Central memory CD4-positive, alpha-beta T cell (primary cell): ENCODE measurements around the gene PCDHGA7.
"Not testable (repeated sequence)": the region's sequence is repeated elsewhere in the genome, so short reads cannot be mapped to it uniquely, and the experiment has no call there.

Experiments
- DNase-seq: peaks from one replicate; pipeline ENCODE4 v3.0.0; 2022
- total RNA-seq, 3 experiments: gene quantifications; one replicate each; lab custom pipeline; 2026; lab: John Stamatoyannopoulos, UW

PCDHGA7 gene
- total RNA-seq, result 0.14 to 0.19 (median 0.16) reads per million in 3 experiments

GRCh38 chr5:141382469-141383294 is at the start of gene PCDHGA7:
PCDHGA7 (plus strand) TSS chr5:141382742; CDS start chr5:141382900, 158 bp downstream.
- DNase-seq, result no peak

GRCh38 chr5:141338538-141339306 is 43.8 kb upstream of the PCDHGA7 start, which contains the start of gene PCDHGA2:
PCDHGA2 (plus strand) TSS chr5:141338760.
- no peak for DNase-seq

- DNase-seq, result not testable (repeated sequence)
These were observed 41.7 kb upstream of the PCDHGA7 start for GRCh38 chr5:141340781-141341354.

GRCh38 chr5:141342773-141343172 is 39.8 kb upstream of the PCDHGA7 start:
- DNase-seq, result no peak

GRCh38 chr5:141343242-141343952 is 39.1 kb upstream of the PCDHGA7 start, which contains the start of gene PCDHGA3:
PCDHGA3 (plus strand) TSS chr5:141343829; CDS start chr5:141344034, 205 bp downstream.
- no peak for DNase-seq

DNA sequence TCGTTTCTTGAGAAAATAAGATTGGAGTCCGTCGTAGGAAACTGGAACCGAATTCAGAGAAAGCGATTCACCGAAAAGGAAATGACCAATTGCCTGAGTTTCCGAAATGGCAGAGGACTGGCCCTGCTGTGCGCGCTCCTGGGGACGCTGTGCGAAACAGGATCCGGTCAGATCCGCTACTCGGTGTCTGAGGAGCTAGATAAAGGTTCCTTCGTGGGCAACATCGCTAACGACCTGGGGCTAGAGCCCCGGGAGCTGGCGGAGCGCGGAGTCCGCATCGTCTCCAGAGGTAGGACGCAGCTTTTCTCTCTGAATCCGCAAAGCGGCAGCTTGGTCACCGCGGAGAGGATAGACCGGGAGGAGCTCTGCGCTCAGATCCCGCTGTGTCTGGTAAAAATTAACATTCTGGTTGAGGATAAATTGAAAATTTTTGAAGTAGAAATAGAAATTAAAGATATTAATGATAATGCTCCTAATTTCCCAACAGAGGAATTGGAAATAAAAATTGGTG is 38.5 kb upstream of the PCDHGA7 start:
- no peak for DNase-seq

- DNase-seq, result no peak
These were observed 37.2 kb upstream of the PCDHGA7 start for GRCh38 chr5:141345327-141345726.

GRCh38 chr5:141346017-141346416 is 36.5 kb upstream of the PCDHGA7 start:
- not testable (repeated sequence) for DNase-seq

DNA sequence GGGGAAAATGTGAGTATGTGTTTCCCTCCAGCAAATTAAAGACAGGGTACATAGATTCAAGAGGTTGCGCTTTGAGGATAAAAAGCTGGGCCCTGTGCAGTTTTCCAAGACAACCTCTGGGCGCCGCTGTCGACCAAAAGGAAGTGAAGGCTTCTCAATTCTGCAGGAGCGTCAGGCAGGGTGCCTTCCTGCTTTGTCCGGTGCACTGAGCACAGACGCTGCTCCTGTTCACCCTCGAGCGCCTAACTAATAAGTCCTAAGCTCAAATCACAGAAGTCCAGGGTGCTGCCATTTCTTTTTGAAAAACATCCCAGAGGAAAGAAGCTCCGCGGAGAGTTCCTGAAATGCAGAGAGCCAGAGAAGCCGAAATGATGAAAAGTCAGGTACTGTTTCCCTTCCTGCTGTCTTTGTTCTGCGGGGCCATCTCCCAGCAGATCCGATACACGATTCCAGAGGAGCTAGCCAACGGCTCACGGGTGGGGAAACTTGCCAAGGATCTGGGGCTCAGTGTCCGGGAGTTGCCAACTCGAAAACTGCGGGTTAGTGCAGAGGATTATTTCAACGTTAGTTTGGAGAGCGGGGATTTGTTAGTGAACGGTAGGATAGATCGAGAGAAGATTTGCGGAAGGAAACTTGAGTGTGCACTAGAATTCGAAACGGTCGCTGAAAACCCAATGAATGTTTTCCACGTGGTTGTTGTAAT is 32.5 kb upstream of the PCDHGA7 start, which contains the start of gene PCDHGB1:
Gene PCDHGB1 (plus strand): TSS at position 183 of the 703 bp plus-strand sequence. CDS start 162 bp downstream, at position 345.
- DNase-seq, result no peak

DNA sequence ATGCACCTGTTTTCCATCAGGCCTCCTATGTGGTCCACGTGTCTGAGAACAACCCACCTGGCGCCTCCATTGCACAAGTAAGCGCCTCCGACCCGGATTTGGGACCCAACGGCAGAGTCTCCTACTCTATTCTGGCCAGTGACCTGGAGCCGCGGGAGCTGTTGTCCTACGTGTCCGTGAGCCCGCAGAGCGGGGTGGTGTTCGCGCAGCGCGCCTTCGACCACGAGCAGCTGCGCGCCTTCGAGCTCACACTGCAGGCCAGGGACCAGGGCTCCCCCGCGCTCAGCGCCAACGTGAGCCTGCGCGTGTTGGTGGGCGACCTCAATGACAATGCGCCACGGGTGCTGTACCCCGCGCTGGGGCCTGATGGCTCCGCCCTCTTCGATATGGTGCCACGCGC is 31.0 kb upstream of the PCDHGA7 start:
- no peak for DNase-seq

GRCh38 chr5:141354900-141355469 is 27.6 kb upstream of the PCDHGA7 start, which contains the start of gene PCDHGA4:
PCDHGA4 (plus strand) TSS chr5:141355021; CDS start chr5:141355108, 87 bp downstream.
- no peak for DNase-seq

DNA sequence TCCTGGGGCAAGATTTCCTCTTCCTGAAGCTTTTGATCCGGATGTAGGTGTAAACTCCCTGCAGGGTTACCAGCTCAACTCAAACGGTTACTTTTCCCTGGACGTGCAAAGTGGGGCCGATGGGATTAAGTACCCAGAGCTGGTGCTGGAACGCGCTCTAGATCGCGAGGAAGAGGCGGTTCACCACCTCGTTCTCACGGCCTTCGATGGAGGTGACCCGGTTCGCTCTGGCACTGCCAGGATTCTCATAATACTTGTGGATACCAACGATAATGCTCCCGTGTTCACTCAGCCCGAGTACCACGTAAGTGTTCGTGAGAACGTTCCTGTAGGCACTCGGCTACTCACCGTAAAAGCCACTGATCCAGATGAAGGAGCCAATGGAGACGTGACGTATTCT is 26.9 kb upstream of the PCDHGA7 start:
- no peak for DNase-seq

GRCh38 chr5:141356133-141356532 is 26.4 kb upstream of the PCDHGA7 start:
- DNase-seq, result no peak

DNA sequence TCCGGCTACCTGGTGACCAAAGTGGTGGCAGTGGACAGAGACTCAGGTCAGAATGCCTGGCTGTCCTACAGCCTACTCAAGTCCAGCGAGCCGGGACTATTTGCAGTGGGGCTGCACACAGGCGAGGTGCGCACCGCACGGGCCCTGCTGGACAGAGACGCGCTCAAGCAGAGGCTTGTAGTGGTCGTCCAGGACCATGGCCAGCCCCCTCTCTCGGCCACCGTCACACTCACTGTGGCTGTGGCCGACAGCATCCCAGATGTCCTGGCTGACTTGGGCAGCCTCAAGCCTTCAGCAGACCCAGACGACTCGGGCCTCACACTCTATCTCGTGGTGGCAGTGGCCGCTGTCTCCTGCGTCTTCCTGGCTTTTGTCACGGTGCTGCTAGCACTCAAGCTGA is 25.6 kb upstream of the PCDHGA7 start:
- no peak for DNase-seq

DNA sequence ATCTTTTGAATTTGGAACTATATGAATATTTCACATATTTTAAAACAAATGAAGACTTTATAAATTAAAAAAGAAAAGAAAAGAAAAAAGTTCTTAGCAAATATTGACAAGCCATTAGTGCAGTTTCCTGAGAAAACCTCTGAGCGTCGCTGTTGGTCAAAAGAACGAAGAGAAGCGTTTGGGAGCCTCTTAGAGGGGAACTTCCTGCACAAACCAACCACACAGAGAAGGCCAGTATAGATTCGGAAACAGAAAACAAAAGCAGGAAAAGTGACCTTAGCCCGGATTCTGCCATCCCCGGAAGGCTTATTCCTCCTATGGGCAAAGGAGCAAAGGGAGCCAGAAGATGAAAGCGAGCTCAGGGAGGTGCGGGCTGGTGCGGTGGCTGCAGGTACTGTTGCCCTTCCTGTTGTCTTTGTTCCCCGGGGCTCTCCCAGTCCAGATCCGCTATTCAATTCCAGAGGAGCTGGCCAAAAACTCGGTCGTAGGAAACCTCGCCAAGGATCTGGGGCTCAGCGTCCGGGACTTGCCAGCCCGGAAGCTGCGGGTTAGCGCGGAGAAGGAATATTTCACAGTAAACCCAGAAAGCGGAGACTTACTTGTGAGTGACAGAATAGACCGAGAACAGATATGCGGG is 22.6 kb upstream of the PCDHGA7 start, which contains the start of gene PCDHGB2:
Gene PCDHGB2 (plus strand): TSS at position 205 of the 637 bp plus-strand sequence. CDS start 142 bp downstream, at position 347.
- DNase-seq, result no peak

DNA sequence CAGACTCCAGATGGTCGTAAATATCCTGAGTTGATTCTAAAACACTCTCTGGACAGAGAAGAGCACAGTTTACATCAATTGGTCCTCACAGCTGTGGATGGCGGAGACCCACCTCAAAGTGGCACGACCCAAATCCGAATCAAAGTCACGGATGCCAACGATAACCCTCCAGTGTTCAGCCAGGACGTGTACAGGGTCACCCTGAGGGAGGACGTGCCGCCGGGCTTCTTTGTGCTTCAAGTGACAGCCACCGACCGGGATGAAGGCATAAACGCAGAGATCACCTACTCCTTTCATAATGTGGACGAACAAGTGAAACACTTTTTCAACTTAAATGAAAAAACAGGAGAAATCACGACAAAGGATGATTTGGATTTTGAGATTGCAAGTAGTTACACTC is 21.9 kb upstream of the PCDHGA7 start:
- no peak for DNase-seq

- DNase-seq, result no peak
These were observed 19.8 kb upstream of the PCDHGA7 start for GRCh38 chr5:141362719-141363118.

DNA sequence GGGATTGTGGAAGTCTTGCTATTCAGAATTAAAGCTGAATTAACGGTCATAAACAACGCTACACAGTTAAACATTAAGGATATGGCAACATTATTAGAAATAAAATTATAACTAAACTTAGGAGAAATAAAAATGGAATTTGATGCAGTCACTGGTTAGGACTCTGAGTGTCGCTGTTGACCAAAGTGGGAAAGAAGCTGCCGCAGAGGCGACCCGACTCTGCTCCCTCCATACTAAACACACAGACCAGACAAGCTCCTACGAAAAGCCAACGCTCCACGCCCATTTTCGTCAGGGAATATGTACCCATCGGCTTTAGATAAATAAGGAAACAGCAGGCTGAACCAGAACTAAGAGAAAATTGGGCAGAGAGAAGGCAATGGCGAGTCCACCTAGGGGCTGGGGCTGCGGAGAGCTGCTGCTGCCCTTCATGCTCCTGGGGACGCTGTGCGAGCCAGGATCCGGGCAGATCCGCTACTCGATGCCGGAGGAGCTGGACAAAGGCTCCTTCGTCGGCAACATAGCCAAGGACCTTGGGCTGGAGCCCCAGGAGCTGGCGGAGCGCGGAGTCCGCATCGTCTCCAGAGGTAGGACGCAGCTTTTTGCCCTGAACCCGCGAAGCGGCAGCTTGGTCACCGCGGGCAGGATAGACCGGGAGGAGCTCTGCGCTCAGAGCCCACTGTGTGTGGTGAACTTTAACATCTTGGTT is 18.4 kb upstream of the PCDHGA7 start, which contains the start of gene PCDHGA5:
Gene PCDHGA5 (plus strand): TSS at position 211 of the 709 bp plus-strand sequence. CDS start 169 bp downstream, at position 380.
- no peak for DNase-seq
